Neural cell (in vitro differentiated cells): ENCODE results near the gene BBS12. TPM values are rescaled to one million over a fixed set of nuclear protein-coding genes. Genes with fewer than 3 reads are reported as not detected.

Experiments used
- H2AFZ ChIP-seq: fragments of 200-600, 300-800 bp; sonication (generic), shearing (Covaris generic); 2 replicates; pipeline ENCODE4 v1.6.0; 2014; ENCODE audit warnings: low read depth, mild to moderate bottlenecking, antibody characterized with exemption, low read length, moderate library complexity
- H3F3A ChIP-seq: fragments of 200-600 bp; shearing (Covaris generic); 2 replicates; pipeline ENCODE4 v1.6.1; 2016; ENCODE audit warnings: mild to moderate bottlenecking, moderate library complexity, mixed read lengths, antibody characterized with exemption, low read length; ENCODE audit not compliant: insufficient read depth, poor library complexity, severe bottlenecking
- H3K27ac ChIP-seq: fragments of 200-600, 300-800 bp; sonication (generic), shearing (Covaris generic); 2 replicates; pipeline ENCODE4 v1.5.1; 2014; ENCODE audit warnings: mild to moderate bottlenecking, low read length, moderate library complexity
- H3K27me3 ChIP-seq: fragments of 300-800, 200-600 bp; sonication (generic), shearing (Covaris generic); 2 replicates; pipeline ENCODE4 v1.6.0; 2014; ENCODE audit warnings: mild to moderate bottlenecking, low read depth, low read length, moderate library complexity; ENCODE audit not compliant: insufficient read depth
- H3K36me3 ChIP-seq: fragments of 300-800, 200-600 bp; sonication (generic), shearing (Covaris generic); 2 replicates; pipeline ENCODE4 v1.5.1; 2014; ENCODE audit warnings: mild to moderate bottlenecking, antibody characterized with exemption, low read length, moderate library complexity; ENCODE audit not compliant: insufficient read depth
- H3K4me2 ChIP-seq: fragments of 300-800, 200-600 bp; sonication (generic), shearing (Covaris generic); 2 replicates; pipeline ENCODE4 v1.6.0; 2014; ENCODE audit warnings: mild to moderate bottlenecking, low read length
- H3K4me3 ChIP-seq: fragments of 300-800, 200-600 bp; sonication (generic), shearing (Covaris generic); 2 replicates; pipeline ENCODE4 v1.5.1; 2014; ENCODE audit warnings: mild to moderate bottlenecking, low read length, moderate library complexity
- H3K79me2 ChIP-seq: fragments of 200-600 bp; shearing (Covaris generic); replicated peaks from 2 replicates; pipeline ENCODE4 v1.6.0; 2014; ENCODE audit warnings: mild to moderate bottlenecking, low read length, moderate library complexity; ENCODE audit not compliant: insufficient read depth
- H3K9ac ChIP-seq: fragments of 300-800, 200-600 bp; sonication (generic), shearing (Covaris generic); 2 replicates; pipeline ENCODE4 v1.6.1; 2016; ENCODE audit warnings: mild to moderate bottlenecking, low read length, mixed read lengths
- H3K9me2 ChIP-seq: fragments of 200-600 bp; shearing (Covaris generic); 2 replicates; pipeline ENCODE4 v1.6.1; 2016; ENCODE audit warnings: mild to moderate bottlenecking, low read length, mixed read lengths; ENCODE audit not compliant: insufficient read depth
- H3K9me3 ChIP-seq: fragments of 200-600, 300-800 bp; sonication (generic), shearing (Covaris generic); 2 replicates; pipeline ENCODE4 v1.6.1; 2016; ENCODE audit warnings: mild to moderate bottlenecking, mixed run types, low read length, moderate library complexity, mixed read lengths
- H4K20me1 ChIP-seq: fragments of 200-600 bp; shearing (Covaris generic); 2 replicates; pipeline ENCODE4 v1.6.1; 2016; ENCODE audit warnings: mild to moderate bottlenecking, mixed run types; ENCODE audit not compliant: insufficient read depth
- CTCF ChIP-seq: fragments of 450-650 bp; IDR thresholded peaks from 2 replicates; pipeline ENCODE4 v1.5.1; 2014; ENCODE audit warnings: antibody characterized with exemption, mild to moderate bottlenecking, moderate library complexity; ENCODE audit not compliant: poor library complexity, severe bottlenecking
- EP300 ChIP-seq: fragments of 450-650 bp; conservative IDR thresholded peaks from 2 replicates; pipeline ENCODE4 v1.6.1; 2014; ENCODE audit warnings: antibody characterized with exemption, mild to moderate bottlenecking, moderate library complexity; ENCODE audit not compliant: poor library complexity, severe bottlenecking
- EZH2 ChIP-seq: fragments of 200-600, 300-800 bp; shearing (Covaris generic), sonication (generic); IDR thresholded peaks from 2 replicates; pipeline ENCODE4 v1.6.1; 2014; ENCODE audit warnings: antibody characterized with exemption, low read length, borderline replicate concordance, mild to moderate bottlenecking; ENCODE audit not compliant: insufficient read depth, poor library complexity, severe bottlenecking
- MXI1 ChIP-seq: fragments of 450-650 bp; conservative IDR thresholded peaks from 2 replicates; pipeline ENCODE4 v1.6.1; 2014; ENCODE audit warnings: antibody characterized with exemption, mild to moderate bottlenecking; ENCODE audit not compliant: poor library complexity, severe bottlenecking
- POLR2AphosphoS5 ChIP-seq: IDR thresholded peaks from 2 replicates; pipeline ENCODE4 v1.6.1; 2012
- RAD21 ChIP-seq: fragments of 450-650 bp; conservative IDR thresholded peaks from 2 replicates; pipeline ENCODE4 v1.6.1; 2014; ENCODE audit warnings: antibody characterized with exemption, mild to moderate bottlenecking, moderate library complexity
- REST ChIP-seq: IDR thresholded peaks from 2 replicates; pipeline ENCODE4 v1.6.1; 2012; ENCODE audit warnings: borderline replicate concordance
- SMC3 ChIP-seq: fragments of 450-650 bp; conservative IDR thresholded peaks from 2 replicates; pipeline ENCODE4 v1.6.1; 2014; ENCODE audit warnings: antibody characterized with exemption, mild to moderate bottlenecking, moderate library complexity; ENCODE audit not compliant: poor library complexity
- TAF1 ChIP-seq: IDR thresholded peaks from 2 replicates; pipeline ENCODE4 v1.6.1; 2012; ENCODE audit warnings: low read depth
- polyA plus RNA-seq: library from polyadenylated mRNA; depleted of rRNA; stranded (reverse); fragments of >200 nt; gene quantifications from 2 replicates; pipeline ENCODE4 v1.2.3, GENCODE V29; 2014

The BBS12 gene
- polyA plus RNA-seq, 1 donor from 2014 or later = 3.7 TPM

- H3K9ac ChIP-seq = no peak overlapping the region
- H3K27me3 ChIP-seq = no peaks in the 10 kb centered on the region
- H3K4me2 ChIP-seq = no peak overlapping the region
- H3K9me3 ChIP-seq = no peaks in the 10 kb centered on the region
- no peaks in the 10 kb centered on the region for H4K20me1 ChIP-seq
- H2AFZ ChIP-seq = no peak overlapping the region
- H3K27ac ChIP-seq = no peak overlapping the region
- no peak overlapping the region for H3K4me3 ChIP-seq
- peaks cover 3% of the 10 kb centered on the region for H3K36me3 ChIP-seq
- no peaks in the 10 kb centered on the region for H3F3A ChIP-seq
- no peak for TF ChIP-seq POLR2AphosphoS5
- TF ChIP-seq MXI1 = no peak
- no peak for TF ChIP-seq REST
- no peak for TF ChIP-seq SMC3
- no peaks in the 10 kb centered on the region for H3K79me2 ChIP-seq
- H3K9me2 ChIP-seq = no peaks in the 10 kb centered on the region
These were observed 10.7 kb downstream of the BBS12 start for GRCh38 chr4:122742933-122743829.

DNA sequence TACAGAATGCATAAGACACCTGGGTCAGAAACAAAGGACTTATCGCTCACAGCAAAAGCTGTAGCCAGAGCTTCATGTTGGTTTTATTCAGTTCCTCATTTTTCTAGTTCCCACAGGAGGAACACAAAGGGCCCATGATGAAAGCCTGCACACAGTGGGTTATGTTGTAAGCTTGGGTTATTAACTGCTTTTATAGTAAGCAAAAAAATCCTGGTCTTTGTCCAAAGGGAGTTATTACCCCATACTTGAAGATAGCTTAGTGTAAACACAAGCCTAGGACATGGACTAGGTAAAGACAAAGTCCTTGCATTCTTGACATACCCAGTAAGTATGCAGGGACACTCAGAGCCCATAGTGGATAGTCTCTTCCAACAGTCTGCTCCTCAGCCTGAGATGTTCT is 11.7 kb downstream of the BBS12 start:
- H3F3A ChIP-seq = no peaks in the 10 kb centered on the region
- H3K4me2 ChIP-seq = no peak overlapping the region
- no peak overlapping the region for H3K4me3 ChIP-seq
- no peak for TF ChIP-seq CTCF
- TF ChIP-seq SMC3 = no peak
- TF ChIP-seq EP300 = no peak
- no peak for TF ChIP-seq TAF1
- TF ChIP-seq RAD21 = no peak
- TF ChIP-seq MXI1 = no peak
- TF ChIP-seq REST = no peak
- TF ChIP-seq EZH2 = no peak
- TF ChIP-seq POLR2AphosphoS5 = no peak
- peaks cover 3% of the 10 kb centered on the region for H3K36me3 ChIP-seq
- H3K79me2 ChIP-seq = no peaks in the 10 kb centered on the region
- no peaks in the 10 kb centered on the region for H3K27me3 ChIP-seq
- no peaks in the 10 kb centered on the region for H4K20me1 ChIP-seq
- H3K9ac ChIP-seq = no peak overlapping the region
- no peaks in the 10 kb centered on the region for H3K9me3 ChIP-seq
- H2AFZ ChIP-seq = no peak overlapping the region
- no peak overlapping the region for H3K27ac ChIP-seq
- no peaks in the 10 kb centered on the region for H3K9me2 ChIP-seq
